ENCODE results near the gene YY1. TPM values are rescaled to one million over a fixed set of nuclear protein-coding genes. Genes with fewer than 3 reads are reported as not detected.

YY1 gene
- total RNA-seq, 1 experiment from 2014 or later: 73.3 TPM

DNA sequence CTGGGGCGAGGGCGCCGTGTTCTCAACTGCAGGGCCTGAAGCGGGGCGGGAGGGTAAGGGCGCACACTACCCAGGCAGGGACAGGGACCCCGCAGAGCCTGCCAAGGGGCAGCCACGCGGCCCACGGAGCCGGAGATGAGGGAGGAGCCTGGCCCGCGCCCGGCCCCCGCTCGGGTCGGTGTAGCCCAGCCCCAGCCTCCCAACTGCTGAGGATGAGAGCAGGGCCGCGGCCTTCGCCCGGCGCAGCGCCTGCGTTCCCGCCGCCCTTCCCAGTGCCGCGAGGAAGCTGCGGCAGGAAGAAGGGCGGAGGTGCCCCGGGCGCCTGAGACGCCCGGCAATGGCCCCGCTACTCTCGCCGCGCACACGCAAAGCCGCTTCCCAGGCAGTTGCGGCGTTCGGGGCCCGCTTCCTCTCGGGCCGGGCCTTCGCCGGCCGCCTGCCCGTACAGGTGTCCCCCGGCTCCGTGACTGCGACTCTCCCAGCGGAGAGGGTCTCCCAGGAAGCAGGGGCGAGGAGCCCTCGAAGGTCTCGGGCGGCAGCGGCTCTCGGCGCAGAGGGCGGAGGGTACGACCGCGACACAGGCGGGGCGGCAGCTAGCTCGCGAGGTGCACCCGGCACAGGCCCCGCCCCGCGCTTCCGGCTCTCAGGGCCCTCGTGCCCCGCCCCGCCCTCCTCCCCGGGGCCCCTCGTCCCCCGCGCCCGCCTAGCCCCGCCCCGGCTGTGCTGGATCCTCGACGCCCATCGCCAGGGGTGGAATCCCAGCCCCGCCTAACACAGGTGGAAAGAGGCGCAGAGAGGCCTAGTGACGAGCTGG lies 24.8 kb upstream of the YY1 start:
- POLR2A ChIA-PET: interaction anchor here (0.6 to 3.4 kb wide), 16 partner anchors 9 to 733 kb away, joined by 3 to 46 read pairs (median 4); partner anchors contain the start of genes CCNK and SETD3
- H3K9me3 Mint-ChIP-seq (ENCODE audit: unreplicated experiment): no peaks in the 10 kb centered on the region
- H3K4me1 Mint-ChIP-seq (ENCODE audit: insufficient read depth, unreplicated experiment): peaks cover 11% of the 10 kb centered on the region
- peaks cover 6% of the 10 kb centered on the region for H3K36me3 Mint-ChIP-seq (ENCODE audit: insufficient read depth, unreplicated experiment)
- CTCF ChIA-PET: interaction anchor here (0.8 to 2.3 kb wide), 7 partner anchors 9 to 234 kb away, joined by 3 to 9 read pairs (median 5); no protein-coding TSS in a partner anchor
- no TSS peak for BruUV-seq (replicated peaks)
- intact Hi-C loops (cut with micrococcal nuclease): no loop called here
- DNase-seq (ENCODE audit: unreplicated experiment): peak; percentile 92
- TF ChIP-seq, protein P1, sequence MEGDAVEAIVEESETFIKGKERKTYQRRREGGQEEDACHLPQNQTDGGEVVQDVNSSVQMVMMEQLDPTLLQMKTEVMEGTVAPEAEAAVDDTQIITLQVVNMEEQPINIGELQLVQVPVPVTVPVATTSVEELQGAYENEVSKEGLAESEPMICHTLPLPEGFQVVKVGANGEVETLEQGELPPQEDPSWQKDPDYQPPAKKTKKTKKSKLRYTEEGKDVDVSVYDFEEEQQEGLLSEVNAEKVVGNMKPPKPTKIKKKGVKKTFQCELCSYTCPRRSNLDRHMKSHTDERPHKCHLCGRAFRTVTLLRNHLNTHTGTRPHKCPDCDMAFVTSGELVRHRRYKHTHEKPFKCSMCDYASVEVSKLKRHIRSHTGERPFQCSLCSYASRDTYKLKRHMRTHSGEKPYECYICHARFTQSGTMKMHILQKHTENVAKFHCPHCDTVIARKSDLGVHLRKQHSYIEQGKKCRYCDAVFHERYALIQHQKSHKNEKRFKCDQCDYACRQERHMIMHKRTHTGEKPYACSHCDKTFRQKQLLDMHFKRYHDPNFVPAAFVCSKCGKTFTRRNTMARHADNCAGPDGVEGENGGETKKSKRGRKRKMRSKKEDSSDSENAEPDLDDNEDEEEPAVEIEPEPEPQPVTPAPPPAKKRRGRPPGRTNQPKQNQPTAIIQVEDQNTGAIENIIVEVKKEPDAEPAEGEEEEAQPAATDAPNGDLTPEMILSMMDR (IDR thresholded peaks at IDR 0.05; ENCODE audit: unreplicated experiment): no peak
- peak overlapping the region; percentile 88 for H3K27ac Mint-ChIP-seq (ENCODE audit: low read depth, unreplicated experiment)
- peak overlapping the region; percentile 61 for H3K4me3 Mint-ChIP-seq (ENCODE audit: unreplicated experiment)
- no peaks in the 10 kb centered on the region for H3K27me3 Mint-ChIP-seq (ENCODE audit: insufficient read depth, unreplicated experiment)

DNA sequence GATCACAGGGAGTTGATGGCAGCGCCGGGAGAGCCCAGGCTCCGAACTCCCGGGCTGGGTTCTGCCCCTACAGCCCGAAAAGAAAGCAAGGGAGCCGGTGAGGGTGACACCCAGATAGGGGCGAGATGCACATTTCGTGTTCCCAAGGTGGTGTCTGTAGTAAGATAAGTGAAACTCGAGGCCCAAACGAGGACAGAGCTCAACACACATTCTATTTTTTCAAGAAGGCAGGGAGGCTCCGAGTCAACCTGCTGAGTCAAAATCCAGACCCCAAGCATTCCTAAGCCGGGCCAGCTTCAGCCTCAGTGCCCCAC lies 24.2 kb upstream of the YY1 start:
- Mint-ChIP-seq H3K36me3 (ENCODE audit: insufficient read depth, unreplicated experiment) (peaks cover 6% of the 10 kb centered on the region), H3K9me3 (ENCODE audit: unreplicated experiment) (no peaks in the 10 kb centered on the region), H3K27ac (ENCODE audit: low read depth, unreplicated experiment) (peak overlapping the region; percentile 88), H3K4me3 (ENCODE audit: unreplicated experiment) (peak overlapping the region; percentile 61), H3K27me3 (ENCODE audit: insufficient read depth, unreplicated experiment) (no peaks in the 10 kb centered on the region), H3K4me1 (ENCODE audit: insufficient read depth, unreplicated experiment) (peaks cover 11% of the 10 kb centered on the region)
- POLR2A ChIA-PET: interaction anchor here (0.6 to 3.4 kb wide), 16 partner anchors 8 to 734 kb away, joined by 3 to 46 read pairs (median 4); partner anchors contain the start of genes CCNK and SETD3
- TF ChIP-seq, protein P1 (IDR thresholded peaks at IDR 0.05; ENCODE audit: unreplicated experiment): no peak
- no TSS peak for BruUV-seq (replicated peaks)
- intact Hi-C loops (cut with micrococcal nuclease): no loop called here
- CTCF ChIA-PET: interaction anchor here (0.8 to 2.3 kb wide), 7 partner anchors 9 to 234 kb away, joined by 3 to 9 read pairs (median 5); no protein-coding TSS in a partner anchor
- DNase-seq (ENCODE audit: unreplicated experiment): no peak

DNA sequence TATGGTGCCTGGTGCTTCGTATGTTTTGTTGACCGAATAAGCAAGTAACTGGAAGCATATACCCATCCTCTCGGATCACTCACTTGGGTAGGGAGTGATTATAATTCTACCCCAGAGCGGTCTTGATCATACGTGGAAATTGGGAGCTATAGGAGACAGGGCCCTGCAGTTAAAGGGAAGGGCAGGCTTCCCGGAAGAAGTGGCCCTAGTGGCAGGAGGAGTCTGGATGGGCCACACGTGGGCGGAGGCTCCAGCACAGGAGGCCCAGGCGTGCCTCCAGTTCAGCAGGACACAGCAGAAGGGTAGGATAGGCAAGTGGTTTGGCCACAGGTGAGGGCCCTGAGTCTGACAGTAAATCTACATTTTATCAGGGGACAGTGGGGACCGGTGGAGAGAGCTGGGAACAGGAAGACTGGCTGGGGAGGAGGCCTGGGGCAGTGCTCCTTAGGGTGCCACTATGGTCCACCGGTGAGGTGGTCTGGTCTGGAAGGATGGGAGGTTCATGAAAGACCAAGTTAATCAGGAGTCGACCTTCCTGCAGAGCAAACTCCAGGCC lies 23.5 kb upstream of the YY1 start:
- TF ChIP-seq, protein P1 (IDR thresholded peaks at IDR 0.05; ENCODE audit: unreplicated experiment): no peak
- no TSS peak for BruUV-seq (replicated peaks)
- DNase-seq (ENCODE audit: unreplicated experiment): no peak
- Mint-ChIP-seq H3K27ac (ENCODE audit: low read depth, unreplicated experiment) (peak overlapping the region; percentile 88), H3K4me3 (ENCODE audit: unreplicated experiment) (no peak overlapping the region), H3K4me1 (ENCODE audit: insufficient read depth, unreplicated experiment) (peaks cover 11% of the 10 kb centered on the region), H3K36me3 (ENCODE audit: insufficient read depth, unreplicated experiment) (peaks cover 6% of the 10 kb centered on the region), H3K27me3 (ENCODE audit: insufficient read depth, unreplicated experiment) (no peaks in the 10 kb centered on the region), H3K9me3 (ENCODE audit: unreplicated experiment) (no peaks in the 10 kb centered on the region)
- intact Hi-C loops (cut with micrococcal nuclease): no loop called here
- ChIA-PET CTCF (interaction anchor here (0.7 to 2.3 kb wide), 7 partner anchors 8 to 235 kb away, joined by 3 to 9 read pairs (median 5); no protein-coding TSS in a partner anchor), POLR2A (interaction anchor here (1.0 to 3.4 kb wide), 14 partner anchors 8 to 734 kb away, joined by 3 to 46 read pairs (median 4); partner anchors contain the start of genes CCNK and SETD3)

DNA sequence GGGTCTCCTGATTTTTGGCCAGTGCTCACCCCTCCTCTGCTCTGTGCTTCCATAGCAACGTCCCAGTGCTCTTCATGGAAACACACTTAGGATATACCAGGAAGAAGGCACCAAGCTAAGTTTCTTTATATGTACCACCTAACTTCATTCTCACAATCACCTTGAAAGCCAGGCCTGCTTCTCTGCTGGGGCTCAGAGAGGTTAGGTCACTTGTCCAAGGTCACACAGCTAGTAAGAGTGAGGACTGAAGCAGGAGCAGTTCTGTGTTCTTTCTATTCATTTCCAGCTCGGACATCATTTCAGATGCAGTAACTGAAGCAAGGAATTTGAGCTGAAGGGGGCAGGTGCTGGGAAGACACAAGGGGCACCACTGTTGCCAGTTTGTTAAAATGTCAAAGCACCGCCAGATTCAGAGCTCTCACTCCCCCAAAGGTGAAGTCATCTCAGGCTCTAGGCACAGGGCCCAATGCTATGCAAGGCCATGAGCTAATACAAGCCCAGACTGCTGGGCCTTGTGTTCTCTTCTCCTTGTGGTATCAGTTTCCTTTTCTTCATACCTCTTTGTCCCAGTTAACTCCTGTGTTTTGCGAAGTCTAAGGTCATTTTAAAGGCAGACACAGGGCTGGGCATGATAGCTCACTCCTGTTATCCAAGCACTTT lies 19.7 kb upstream of the YY1 start:
- intact Hi-C loops (cut with micrococcal nuclease): no loop called here
- ChIA-PET POLR2A (interaction anchor here (0.8 to 2.3 kb wide), 2 partner anchors 18 to 222 kb away, joined by 3 to 7 read pairs; no protein-coding TSS in a partner anchor), CTCF (interaction anchor here (0.6 to 1.5 kb wide), 3 partner anchors 25 to 306 kb away, joined by 3 read pairs; no protein-coding TSS in a partner anchor)
- peaks cover 11% of the 10 kb centered on the region for H3K4me1 Mint-ChIP-seq (ENCODE audit: insufficient read depth, unreplicated experiment)
- no peaks in the 10 kb centered on the region for H3K27me3 Mint-ChIP-seq (ENCODE audit: insufficient read depth, unreplicated experiment)
- no TSS peak for BruUV-seq (replicated peaks)
- peaks cover 6% of the 10 kb centered on the region for H3K36me3 Mint-ChIP-seq (ENCODE audit: insufficient read depth, unreplicated experiment)
- DNase-seq (ENCODE audit: unreplicated experiment): no peak
- TF ChIP-seq, protein P1 (IDR thresholded peaks at IDR 0.05; ENCODE audit: unreplicated experiment): no peak
- no peak overlapping the region for H3K4me3 Mint-ChIP-seq (ENCODE audit: unreplicated experiment)
- H3K27ac Mint-ChIP-seq (ENCODE audit: low read depth, unreplicated experiment): no peak overlapping the region
- no peaks in the 10 kb centered on the region for H3K9me3 Mint-ChIP-seq (ENCODE audit: unreplicated experiment)

Data from MCF 10A (cell line).